ENCODE data around the gene ZNF837.
"Not testable (repeated sequence)": the region's sequence is repeated elsewhere in the genome, so short reads cannot be mapped to it uniquely, and the experiment has no call there.

ZNF837 gene

GRCh38 chr19:58380662-58381459, at the start of gene ZNF837:
Gene ZNF837, minus strand, starts transcription at chr19:58381030. Its CDS starts 11,698 bp downstream, at chr19:58369332.
- TF ChIP-seq ZNF274 (IDR thresholded peaks at IDR 0.05; ENCODE audit: low read depth, low read length), result no peak
- peak within 1 kb of the TSS; percentile 86 for H3K4me3 ChIP-seq (ENCODE audit: low read length)

GRCh38 chr19:58429745-58430144, 48.9 kb upstream of the ZNF837 start:
- TF ChIP-seq ZNF274 (IDR thresholded peaks at IDR 0.05; ENCODE audit: low read depth, low read length), result no peak
- no peak overlapping the region for H3K4me3 ChIP-seq (ENCODE audit: low read length)

DNA sequence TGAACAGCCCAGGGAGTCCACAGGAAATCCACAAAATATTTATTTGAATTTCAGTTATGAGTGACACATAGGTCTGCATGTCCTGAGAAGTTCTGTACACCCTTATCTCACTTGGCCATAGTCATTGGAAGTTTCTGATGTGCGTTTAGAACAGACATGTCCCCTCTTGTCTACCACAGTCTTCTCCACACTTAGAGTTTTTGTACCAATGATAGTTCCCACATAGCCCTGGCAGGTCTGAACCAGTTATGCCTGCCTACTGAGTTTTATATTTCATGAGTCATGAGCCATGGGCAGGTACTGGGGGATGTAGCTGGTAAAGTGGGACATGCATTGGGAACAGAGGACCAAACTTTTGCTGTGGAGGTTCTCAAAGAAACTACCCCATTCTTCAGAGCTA, 47.8 kb upstream of the ZNF837 start:
- no peak for TF ChIP-seq ZNF274 (IDR thresholded peaks at IDR 0.05; ENCODE audit: low read depth, low read length)
- H3K4me3 ChIP-seq (ENCODE audit: low read length), result no peak overlapping the region

- no peak for TF ChIP-seq ZNF274 (IDR thresholded peaks at IDR 0.05; ENCODE audit: low read depth, low read length)
- H3K4me3 ChIP-seq (ENCODE audit: low read length), result no peak overlapping the region
Measured at GRCh38 chr19:58417071-58417470, 36.2 kb upstream of the ZNF837 start.

GRCh38 chr19:58416604-58417003, 35.8 kb upstream of the ZNF837 start:
- H3K4me3 ChIP-seq (ENCODE audit: low read length), result no peak overlapping the region
- TF ChIP-seq ZNF274 (IDR thresholded peaks at IDR 0.05; ENCODE audit: low read depth, low read length), result no peak

DNA sequence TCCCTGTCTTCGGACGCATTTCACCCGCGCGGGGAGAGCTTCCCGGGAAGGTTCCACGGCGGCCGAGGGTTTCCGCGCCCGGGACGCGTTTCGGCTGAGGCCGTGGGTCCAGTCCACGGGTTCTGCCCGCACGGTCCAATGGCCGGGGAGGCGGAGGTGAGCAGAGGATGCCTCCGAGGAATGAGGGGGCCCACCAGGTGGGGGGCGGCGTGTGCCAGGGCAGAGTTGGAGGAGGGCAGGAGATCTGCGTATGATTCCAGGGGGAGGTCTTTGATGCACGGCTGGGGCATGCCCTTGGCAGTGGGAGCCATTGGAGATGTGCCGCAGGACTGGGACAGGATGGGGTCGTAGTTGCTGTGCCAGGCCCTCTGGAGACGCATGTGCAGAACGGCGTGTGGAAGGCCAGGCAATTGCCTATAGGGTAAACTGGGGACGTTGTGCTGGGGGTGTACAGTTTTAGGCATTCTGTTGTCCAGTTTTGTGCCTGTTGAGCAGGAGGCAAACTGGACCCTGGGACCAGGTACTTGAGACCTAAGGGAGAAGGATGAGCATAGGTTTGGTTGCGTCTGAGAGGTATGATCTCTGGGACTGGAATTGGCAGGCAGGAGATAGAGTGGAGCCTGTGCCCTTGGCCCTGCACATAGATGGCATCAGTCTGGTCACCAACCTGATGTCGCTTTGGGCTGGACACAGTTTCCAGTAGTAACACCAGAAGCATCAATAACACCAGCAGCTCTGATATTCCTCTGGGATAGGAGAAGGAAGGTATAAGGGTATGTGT, 28.4 kb upstream of the ZNF837 start:
- H3K4me3 ChIP-seq (ENCODE audit: low read length), result peak overlapping the region; percentile 80
- TF ChIP-seq ZNF274 (IDR thresholded peaks at IDR 0.05; ENCODE audit: low read depth, low read length), result no peak

DNA sequence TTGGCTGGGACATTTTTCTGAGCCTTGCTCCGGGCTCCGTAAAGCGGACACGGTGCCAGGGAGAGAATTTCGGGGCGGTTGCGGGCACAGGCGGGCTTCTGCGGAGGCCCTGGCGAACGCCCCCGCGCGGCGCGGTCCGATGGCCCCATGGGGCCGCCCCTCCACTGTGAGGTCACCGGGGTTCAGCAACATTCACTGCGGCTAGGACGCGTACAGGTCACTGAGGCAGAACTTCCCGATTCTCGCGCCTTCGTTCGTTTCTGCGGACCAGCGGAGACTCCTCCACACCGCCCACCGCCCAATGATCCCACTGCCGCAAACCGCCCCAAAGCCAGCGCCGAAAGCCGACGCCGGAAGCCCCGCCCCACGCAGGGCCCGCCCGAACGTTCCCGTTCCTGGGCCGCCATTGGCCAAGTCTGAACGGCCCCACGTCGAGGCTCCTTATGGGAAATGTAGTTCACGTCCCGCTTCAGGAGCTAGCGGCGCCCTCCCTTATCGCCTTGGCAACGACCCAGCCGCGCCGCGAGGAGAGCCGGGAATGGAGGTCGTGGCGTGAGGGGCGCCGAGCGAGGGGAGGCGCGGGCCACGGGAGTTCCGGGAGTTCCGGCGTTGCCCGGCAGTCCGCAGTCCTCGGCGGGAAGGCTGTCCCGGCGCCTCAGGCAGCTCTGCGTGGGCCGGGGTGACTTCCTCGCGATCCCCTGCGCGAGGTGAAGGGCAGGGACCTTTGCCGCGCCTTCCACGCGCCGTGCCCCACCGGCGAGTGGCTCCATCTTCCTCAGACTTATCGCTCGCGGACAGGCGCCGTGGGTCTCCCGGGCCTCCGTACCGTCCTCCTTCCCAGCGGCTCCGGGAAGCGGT, 27.6 kb upstream of the ZNF837 start, which contains the start of gene ZNF584:
ZNF584 (plus strand) TSS at position 498 of the 858 bp plus-strand sequence. CDS start 499 bp downstream, outside the sequence.
- TF ChIP-seq ZNF274 (IDR thresholded peaks at IDR 0.05; ENCODE audit: low read depth, low read length), result no peak
- H3K4me3 ChIP-seq (ENCODE audit: low read length), result peak within 1 kb of the TSS; percentile 80

- H3K4me3 ChIP-seq (ENCODE audit: low read length), result peak overlapping the region; percentile 80
- TF ChIP-seq ZNF274 (IDR thresholded peaks at IDR 0.05; ENCODE audit: low read depth, low read length), result no peak
Measured at GRCh38 chr19:58407658-58408151, 26.9 kb upstream of the ZNF837 start.

DNA sequence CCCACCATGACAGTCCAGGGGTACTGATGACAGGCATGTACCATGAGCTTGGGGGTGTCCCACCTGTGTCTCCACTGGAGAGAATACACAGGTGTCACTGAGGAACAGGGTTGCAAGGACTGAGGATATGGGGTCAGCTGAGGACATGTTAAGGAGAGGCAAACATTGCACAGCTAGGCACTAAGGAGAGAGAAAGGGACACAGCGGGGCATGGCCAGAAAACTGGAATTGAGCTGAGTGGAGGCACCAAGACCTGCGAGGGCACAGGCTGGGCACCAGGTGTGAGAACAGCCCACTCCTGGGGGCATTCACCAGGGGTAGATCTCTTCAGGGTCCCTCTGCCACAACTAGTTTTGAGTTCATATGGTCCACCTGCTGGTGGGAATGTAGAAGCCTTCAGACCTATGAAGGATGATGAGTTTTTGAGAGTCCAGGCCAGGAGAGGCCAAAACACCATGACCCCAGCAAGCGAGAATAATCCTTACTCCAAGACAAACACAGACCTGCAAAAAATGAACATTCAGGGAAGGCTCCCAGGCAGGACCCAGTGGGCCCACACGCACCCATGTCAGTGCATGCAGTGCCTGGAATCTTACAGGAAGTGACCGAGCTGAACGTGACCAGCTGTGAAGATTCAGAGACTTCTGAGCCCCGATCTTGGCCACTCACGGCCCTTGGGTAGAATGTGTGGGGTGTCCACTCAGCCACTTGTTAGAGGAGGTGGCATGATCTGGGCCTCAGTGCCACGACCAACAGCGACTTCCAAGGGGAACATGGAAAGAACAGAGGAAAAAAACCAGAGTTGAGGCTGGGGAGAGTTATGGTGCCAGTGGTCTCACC, 26.2 kb upstream of the ZNF837 start:
- TF ChIP-seq ZNF274 (IDR thresholded peaks at IDR 0.05; ENCODE audit: low read depth, low read length), result no peak
- peak overlapping the region; percentile 80; the same call in 1 of the 2 replicates for H3K4me3 ChIP-seq (ENCODE audit: low read length)

- not testable (repeated sequence) for H3K4me3 ChIP-seq (ENCODE audit: low read length)
Measured at GRCh38 chr19:58403920-58404478, 23.2 kb upstream of the ZNF837 start.

GRCh38 chr19:58401840-58402421, 21.1 kb upstream of the ZNF837 start:
- H3K4me3 ChIP-seq (ENCODE audit: low read length), result peak overlapping the region; percentile 65
- no peak for TF ChIP-seq ZNF274 (IDR thresholded peaks at IDR 0.05; ENCODE audit: low read depth, low read length)
